PFSK-1 (cell line): ENCODE measurements around the gene PTPN20.

ENCODE experiments used
- FOXP2 ChIP-seq: optimal IDR thresholded peaks from 2 replicates; pipeline ENCODE3; 2011; ENCODE audit warnings: borderline replicate concordance, control low read depth, inconsistent platforms; ENCODE audit not compliant: insufficient read depth; ENCODE audit errors: extremely low read length, extremely low read depth
- POLR2AphosphoS5 ChIP-seq: IDR thresholded peaks from 2 replicates; pipeline ENCODE4 v1.6.1; 2012; ENCODE audit warnings: low read depth, mild to moderate bottlenecking, control low read depth, low read length, moderate library complexity
- REST ChIP-seq, 2 experiments: IDR thresholded peaks; 2 replicates each; pipeline versions ENCODE4 v1.6.1 to v1.8.0; 2011 to 2012; ENCODE audit warnings: low read depth in 2 of 2, low read length in 2 of 2, control low read depth in 1 of 2, inconsistent platforms in 1 of 2, mild to moderate bottlenecking in 1 of 2, moderate library complexity in 1 of 2; ENCODE audit not compliant: insufficient read depth in 1 of 2
- SIN3A ChIP-seq: IDR thresholded peaks from 2 replicates; pipeline ENCODE4 v1.6.1; 2012; ENCODE audit warnings: mild to moderate bottlenecking, low read length, moderate library complexity, borderline replicate concordance; ENCODE audit not compliant: insufficient read depth
- TAF1 ChIP-seq: IDR thresholded peaks from 2 replicates; pipeline ENCODE4 v1.6.1; 2012; ENCODE audit warnings: low read length, control low read depth, borderline replicate concordance; ENCODE audit not compliant: insufficient read depth

Gene PTPN20

GRCh38 chr10:47050618-47051455 lies 139.6 kb downstream of the PTPN20 start:
- TF ChIP-seq FOXP2 (no peak), POLR2AphosphoS5 (no peak), SIN3A (no peak), REST (IDR thresholded peaks at IDR 0.05; ENCODE audit: insufficient read depth in 1 of 2, low read depth in 2 of 2, low read length in 2 of 2) (no peak), TAF1 (no peak)

- no peak for TF ChIP-seq REST (IDR thresholded peaks at IDR 0.05; ENCODE audit: insufficient read depth in 1 of 2, low read depth in 2 of 2, low read length in 2 of 2)
- TF ChIP-seq POLR2AphosphoS5, result no peak
- no peak for TF ChIP-seq TAF1
Measured at GRCh38 chr10:47051741-47052238, 140.6 kb downstream of the PTPN20 start.
